ENCODE data around the gene ARHGAP27.
"Not testable (repeated sequence)": the region's sequence is repeated elsewhere in the genome, so short reads cannot be mapped to it uniquely, and the experiment has no call there.

The ARHGAP27 gene, protein sequence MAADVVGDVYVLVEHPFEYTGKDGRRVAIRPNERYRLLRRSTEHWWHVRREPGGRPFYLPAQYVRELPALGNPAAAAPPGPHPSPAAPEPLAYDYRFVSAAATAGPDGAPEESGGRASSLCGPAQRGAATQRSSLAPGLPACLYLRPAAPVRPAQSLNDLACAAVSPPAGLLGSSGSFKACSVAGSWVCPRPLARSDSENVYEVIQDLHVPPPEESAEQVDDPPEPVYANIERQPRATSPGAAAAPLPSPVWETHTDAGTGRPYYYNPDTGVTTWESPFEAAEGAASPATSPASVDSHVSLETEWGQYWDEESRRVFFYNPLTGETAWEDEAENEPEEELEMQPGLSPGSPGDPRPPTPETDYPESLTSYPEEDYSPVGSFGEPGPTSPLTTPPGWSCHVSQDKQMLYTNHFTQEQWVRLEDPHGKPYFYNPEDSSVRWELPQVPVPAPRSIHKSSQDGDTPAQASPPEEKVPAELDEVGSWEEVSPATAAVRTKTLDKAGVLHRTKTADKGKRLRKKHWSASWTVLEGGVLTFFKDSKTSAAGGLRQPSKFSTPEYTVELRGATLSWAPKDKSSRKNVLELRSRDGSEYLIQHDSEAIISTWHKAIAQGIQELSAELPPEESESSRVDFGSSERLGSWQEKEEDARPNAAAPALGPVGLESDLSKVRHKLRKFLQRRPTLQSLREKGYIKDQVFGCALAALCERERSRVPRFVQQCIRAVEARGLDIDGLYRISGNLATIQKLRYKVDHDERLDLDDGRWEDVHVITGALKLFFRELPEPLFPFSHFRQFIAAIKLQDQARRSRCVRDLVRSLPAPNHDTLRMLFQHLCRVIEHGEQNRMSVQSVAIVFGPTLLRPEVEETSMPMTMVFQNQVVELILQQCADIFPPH

DNA sequence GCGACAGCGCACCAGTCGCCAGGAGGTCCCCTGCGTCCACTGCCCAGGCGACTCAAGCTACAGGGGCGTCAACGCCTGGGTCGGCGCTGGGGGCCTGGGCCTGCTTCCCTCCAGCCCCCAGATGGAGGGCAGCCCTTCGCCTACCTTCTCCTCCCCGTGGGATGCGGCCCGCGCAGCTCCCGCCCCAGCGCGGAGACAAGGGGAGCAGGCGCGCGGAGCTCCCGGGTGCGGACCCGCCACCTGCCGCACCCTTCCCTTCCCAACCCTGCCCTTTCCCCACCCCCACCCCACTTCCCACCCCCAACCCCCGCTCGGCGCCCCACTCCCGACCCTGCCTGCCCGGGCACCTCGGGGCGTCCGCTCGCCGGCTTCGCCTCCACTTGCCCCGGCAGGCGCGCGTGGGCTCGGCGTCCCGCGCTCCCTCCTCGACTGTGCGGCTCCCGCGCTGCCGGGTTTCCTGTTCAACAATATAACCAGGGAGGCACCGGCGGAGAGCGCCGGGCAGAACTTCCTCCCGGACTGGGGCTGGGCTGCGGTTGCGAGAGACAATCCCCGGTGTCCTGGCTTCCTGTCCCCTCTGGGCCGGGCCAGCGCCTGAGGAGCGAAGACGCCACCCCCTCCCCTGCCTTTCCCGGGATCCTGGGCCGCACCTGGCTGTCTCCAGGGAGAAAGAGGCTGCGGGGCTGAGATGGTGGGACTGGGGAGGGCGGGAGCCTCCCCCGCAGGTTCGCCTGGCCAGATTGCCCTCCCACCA is at the start of gene ARHGAP27:
Gene ARHGAP27, minus strand, starts transcription at position 466 of the 754 bp plus-strand sequence. CDS start 2,591 bp downstream, outside the sequence.
- no peak for TF ChIP-seq POLR2A (IDR thresholded peaks at IDR 0.05; ENCODE audit: low read depth, low read length)
- FAIRE-seq (no peak), DNase-seq (ENCODE audit: insufficient read length, low spot score) (no peak)

DNA sequence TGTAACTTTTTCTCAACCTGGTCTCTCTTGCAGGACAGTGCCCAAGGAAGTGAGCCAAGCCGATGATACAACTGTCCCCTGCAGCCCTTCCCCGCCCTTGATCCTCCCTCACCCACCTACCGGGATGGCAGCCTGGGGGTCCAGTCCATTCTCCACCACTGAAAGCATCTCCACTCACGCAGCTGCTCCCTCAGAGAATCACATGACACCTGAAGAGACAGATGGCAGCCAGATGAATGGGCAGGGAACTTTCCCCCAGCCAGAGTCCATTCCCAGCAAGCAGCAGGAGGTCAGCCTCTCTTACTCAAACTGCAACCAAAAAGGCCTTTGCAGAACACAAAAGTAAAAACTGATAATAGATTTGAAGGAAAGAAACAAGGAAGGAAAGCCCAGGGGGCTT is 49.6 kb upstream of the ARHGAP27 start:
- FAIRE-seq; DNase-seq (ENCODE audit: insufficient read length, low spot score): not testable (repeated sequence)

DNA sequence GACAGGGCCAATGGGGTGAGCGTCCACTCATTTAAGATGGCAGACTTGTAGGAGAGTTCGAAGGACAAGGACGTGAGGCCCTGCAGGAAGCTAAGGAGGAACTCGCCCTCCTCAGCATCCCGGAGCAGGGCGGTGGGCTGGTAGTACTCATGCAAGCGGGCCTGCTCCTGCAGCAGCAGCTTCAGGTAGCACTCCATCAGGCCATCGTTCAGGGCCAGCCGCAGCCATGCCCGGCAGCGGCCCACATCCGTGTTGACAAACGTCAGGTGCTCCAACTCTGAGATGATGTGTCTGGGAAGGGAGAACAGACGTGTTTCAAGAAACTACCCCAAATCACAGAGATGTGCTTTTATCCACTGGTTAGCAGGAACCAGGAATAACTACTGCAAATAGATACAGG is 42.8 kb upstream of the ARHGAP27 start:
- not testable (repeated sequence) for FAIRE-seq; DNase-seq (ENCODE audit: insufficient read length, low spot score)

DNA sequence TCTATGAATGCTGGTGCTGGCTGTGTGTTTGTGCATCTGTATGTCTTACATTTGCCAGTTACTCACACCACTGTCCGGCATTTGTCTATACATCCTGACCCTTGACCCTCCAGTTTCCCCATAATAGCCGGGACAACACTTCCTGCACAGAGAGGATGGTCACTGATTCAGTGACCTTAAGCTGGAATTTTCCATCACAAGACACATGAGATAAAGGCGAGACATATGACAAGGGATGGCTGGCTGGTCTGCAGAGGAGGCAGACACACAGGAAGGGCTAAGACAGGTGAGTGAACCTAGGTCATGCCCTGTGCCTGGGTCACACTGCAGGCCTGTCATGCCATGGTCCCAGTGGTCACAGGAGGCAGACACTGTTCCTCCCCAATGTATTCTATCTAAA is 39.6 kb upstream of the ARHGAP27 start:
- not testable (repeated sequence) for DNase-seq (ENCODE audit: insufficient read length, low spot score); FAIRE-seq

DNA sequence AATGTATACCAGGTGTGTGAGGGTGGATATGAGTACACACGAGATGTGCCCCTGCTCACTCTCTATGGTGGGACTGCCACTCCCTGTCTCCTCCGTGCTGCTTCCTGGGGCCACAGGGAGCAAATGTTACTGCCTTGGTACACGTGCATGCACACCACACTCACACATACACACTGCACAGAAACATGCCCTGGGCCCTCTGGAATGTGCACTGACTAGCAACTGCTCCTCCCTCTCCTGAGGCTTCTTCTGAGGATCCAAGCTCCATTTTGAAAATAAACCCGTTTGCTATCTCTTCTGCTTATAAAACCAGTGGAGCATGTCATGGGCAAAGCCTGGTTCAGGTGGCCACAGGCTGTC is 36.5 kb upstream of the ARHGAP27 start:
- FAIRE-seq; DNase-seq (ENCODE audit: insufficient read length, low spot score): not testable (repeated sequence)

DNA sequence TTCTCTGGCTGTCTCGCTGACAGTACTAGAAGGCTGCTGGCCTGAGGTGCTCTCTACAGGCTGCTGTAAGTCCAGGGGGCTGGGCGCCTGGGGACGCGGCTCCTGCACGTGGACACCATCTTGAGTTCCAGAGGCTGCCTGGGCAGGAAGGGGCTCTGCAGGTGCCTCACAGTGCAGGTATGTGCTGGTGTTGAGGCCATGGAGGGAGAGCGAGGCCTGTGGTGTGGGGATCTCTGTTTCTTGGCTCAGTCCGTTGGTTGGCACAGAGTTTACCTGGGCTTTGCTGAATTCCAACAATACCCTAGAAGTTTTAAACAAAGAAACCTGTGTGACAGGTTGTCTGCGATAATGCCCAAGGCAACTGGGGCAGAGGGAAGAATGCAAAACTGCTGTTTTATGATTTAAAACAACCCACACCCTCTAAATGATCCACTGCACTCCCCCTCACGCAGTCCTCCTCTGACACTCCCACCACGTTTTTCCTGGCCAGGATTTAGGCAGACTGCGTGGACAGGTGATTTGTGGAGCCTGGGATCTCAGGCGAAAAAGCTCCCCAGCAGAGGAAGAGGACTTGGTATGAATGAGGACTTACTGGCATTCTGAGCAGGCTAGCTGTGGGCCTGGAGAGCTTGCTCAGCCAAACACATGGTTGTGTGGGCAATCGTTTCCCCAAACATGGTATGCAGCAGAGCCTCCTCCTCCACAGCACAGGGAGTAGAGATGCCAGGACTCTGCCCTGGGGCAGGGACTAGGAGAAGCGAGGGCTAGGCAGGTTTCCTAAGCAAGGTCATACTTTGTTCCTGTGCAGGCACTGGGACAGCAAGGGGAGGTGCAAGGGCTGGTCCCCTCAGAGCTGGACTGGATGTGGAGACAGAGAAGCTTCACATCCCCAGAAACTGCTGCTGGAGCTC is 35.9 kb upstream of the ARHGAP27 start:
- not testable (repeated sequence) for FAIRE-seq; DNase-seq (ENCODE audit: insufficient read length, low spot score)

DNA sequence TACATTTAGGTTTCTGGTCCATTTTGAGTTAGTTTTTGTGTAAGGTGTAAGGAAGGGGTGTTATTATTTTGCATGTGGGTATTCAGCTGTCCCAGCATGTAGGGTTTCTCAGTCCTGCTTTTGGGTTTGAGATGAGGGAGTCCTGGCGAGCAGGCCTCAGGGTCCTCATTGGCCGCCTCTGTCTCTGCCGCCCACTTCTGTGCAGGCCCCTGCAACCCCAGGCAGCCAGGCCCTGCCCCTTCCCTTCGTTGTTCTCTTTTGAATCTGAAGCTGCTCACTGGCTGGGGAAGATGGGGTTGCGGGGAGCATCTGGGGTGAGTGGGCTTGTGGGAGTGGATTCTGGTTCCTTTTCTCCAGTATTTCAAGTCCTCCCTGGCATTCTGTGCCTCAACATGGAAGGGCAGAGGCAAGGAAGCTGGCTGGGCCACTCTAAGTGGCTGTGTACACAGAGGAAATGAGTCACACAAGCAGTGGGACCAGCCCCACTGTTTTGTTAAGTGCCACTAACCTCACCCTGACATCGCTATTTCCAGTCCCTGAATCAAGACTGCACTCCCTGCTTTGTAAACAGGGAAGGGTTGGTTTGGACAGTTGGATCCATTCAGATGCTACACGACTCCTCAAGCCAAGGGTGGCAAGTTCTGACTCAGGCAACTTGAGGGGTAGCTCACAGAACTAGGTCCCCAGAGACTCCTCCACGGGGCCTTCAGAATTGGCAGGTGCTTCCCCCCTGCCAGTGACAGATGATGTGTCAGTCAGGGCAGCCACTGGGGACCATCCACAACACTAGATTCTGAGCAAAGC is 29.1 kb upstream of the ARHGAP27 start:
- DNase-seq (ENCODE audit: insufficient read length, low spot score), result not testable (repeated sequence)
- FAIRE-seq, result peak; percentile 81

DNA sequence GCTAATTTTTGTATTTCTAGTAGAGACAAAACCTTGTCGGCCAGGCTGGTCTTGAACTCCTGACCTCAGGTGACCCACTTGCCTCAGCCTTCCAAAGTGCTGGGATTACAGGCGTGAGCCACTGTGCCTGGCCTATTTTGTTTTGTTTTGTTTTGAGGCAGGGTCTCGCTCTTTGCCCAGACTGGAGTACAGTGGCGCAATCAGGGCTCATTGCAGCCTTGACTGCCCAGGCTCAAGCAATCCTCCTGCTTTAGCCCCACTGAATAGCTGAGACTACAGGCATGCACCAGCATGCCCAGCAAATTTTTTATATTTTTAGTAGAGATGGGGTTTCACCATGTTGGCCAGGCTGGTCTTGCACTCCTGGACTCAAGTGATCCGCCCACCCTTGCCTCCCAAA is 27.8 kb upstream of the ARHGAP27 start:
- DNase-seq (ENCODE audit: insufficient read length, low spot score); FAIRE-seq: not testable (repeated sequence)

DNA sequence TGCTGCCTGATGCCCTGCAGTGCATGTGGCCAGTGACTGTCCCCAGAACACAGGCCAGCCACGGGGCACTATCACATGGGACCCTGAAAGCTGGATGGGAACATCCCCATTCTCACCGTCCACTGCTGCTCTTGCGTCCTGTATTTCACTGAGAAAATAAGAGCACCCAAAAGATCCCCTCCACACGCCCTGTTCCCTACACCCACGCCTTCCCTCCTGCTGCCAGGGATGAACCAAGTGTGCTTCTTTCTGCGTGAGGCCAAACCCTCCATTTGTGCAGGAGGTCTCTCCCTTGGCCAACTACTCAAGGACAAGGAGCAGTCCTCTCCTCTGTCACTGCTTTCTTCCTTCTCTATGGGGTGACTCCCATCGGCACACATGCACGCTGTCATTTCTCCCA is 21.7 kb upstream of the ARHGAP27 start:
- FAIRE-seq; DNase-seq (ENCODE audit: insufficient read length, low spot score): not testable (repeated sequence)

DNA sequence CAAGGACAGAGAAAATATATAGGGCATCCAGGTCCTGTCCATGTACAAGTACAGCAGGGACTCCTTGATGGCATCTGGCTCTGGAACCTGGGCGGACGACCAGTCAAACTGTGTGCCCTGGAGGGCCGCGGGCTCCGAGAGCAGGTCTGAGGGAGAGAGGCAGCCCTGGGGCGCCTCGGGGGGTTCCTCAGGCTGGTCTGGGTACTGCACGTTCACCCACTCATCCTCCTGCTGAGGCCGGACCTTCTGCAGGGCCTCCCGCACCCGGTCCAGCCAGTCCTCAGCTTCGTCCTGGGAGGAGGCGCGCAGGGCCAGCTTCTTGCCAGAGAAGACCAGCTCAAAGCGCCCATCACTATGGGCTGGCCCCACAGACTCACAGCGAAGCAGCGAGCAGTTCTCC is 21.1 kb upstream of the ARHGAP27 start:
- FAIRE-seq; DNase-seq (ENCODE audit: insufficient read length, low spot score): not testable (repeated sequence)

DNA sequence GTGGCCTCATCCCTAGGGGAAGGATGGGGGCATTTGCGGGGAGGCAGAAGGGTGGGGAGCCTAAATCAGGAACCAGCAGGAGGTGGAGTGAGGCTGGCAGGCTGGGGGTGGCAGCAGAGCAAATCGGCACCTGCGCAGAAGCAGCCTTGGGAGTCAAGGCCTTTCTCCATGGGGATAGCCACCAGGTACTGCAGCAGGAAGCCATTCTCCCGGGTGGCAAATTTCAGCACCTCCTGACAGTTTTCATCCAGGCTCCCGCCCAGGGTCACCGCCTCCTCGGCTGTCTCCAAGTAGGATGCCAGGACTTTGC is 20.5 kb upstream of the ARHGAP27 start:
- not testable (repeated sequence) for FAIRE-seq; DNase-seq (ENCODE audit: insufficient read length, low spot score)

DNA sequence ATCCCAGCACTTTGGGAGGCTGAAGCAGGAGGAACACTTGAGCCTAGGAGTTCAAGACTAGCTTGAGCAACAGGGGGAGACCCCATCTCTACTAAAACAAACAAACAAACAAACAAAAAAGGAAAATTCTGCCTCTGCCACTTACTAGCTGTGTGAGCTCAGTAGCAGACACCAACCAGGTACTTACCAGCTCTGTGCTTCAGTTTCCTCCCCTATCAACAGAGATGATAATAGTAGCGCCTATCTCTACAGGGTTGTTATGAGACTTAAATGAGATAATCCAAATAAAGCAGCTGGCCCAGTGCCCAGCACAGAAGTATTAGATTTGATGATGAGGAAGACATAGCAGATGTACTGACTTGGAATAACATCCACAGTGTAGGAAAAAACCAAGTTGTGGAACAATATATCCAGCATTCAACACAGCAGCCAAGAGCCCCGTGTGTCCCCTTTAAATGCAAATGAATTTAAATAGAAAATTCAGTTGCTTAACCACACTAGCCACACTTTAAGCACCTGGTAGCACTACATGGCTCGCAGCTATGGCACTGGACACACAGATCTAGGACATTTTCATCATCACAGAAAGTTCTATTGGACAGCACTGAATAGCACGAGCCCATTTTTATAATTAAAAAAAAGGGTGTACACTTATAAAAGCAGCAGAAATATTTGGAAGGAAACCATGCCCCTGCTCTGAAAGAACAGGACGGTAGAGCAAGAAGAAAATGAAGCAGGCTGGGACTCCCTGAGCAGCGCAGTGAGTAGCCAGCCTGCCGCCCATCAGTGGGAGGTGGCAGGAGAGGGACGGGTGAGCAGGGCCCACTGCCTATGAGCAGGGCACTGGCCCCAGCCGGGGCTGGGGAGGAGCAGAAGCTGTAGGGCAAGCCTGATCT is 19.9 kb upstream of the ARHGAP27 start:
- not testable (repeated sequence) for FAIRE-seq

DNA sequence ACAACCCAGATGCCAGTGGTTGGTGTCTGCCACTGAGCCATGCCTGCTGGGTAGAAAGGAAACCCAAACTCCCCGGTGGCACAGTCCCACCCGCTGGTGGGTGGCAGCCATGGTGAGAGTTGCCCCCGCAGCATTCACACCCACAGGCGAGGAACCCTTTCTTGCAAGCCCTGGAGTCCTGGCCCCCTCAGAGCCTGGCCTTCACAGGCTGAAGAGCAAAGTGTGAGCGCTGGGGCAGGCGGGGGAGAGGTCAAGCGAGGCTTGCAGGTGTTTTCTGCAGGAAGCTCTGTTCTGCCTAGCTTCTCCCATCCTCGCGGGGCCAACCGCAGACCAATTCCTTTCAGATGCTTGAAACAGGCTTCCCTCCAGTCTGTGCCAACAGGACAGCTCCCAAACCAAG is 19.0 kb upstream of the ARHGAP27 start:
- FAIRE-seq; DNase-seq (ENCODE audit: insufficient read length, low spot score): not testable (repeated sequence)

More for the DNA sequence above, 19.9 kb upstream of the ARHGAP27 start:
- not testable (repeated sequence) for DNase-seq (ENCODE audit: insufficient read length, low spot score)
